Measurements from ENCODE around the gene RANBP17.

RANBP17 gene

GRCh38 chr5:171157276-171157675, 295.5 kb downstream of the RANBP17 start:
- no peak overlapping the region for H3K4me3 Mint-ChIP-seq

GRCh38 chr5:171157775-171158174, 296.0 kb downstream of the RANBP17 start:
- Mint-ChIP-seq H3K27ac (no peak overlapping the region), H3K4me1 (no peaks in the 10 kb centered on the region), H3K36me3 (ENCODE audit: low read depth) (no peaks in the 10 kb centered on the region), H3K9me3 (no peaks in the 10 kb centered on the region), H3K27me3 (ENCODE audit: low read depth, poor library complexity) (no peaks in the 10 kb centered on the region), H3K4me3 (no peak overlapping the region)
- no peak for DNase-seq
- TF ChIP-seq CTCF (IDR thresholded peaks at IDR 0.05) = no peak

More at GRCh38 chr5:171157276-171157675, 295.5 kb downstream of the RANBP17 start:
- Mint-ChIP-seq H3K4me1 (no peaks in the 10 kb centered on the region), H3K27ac (no peak overlapping the region), H3K36me3 (ENCODE audit: low read depth) (no peaks in the 10 kb centered on the region), H3K9me3 (no peaks in the 10 kb centered on the region), H3K27me3 (ENCODE audit: low read depth, poor library complexity) (no peaks in the 10 kb centered on the region)
- DNase-seq = no peak
- no peak for TF ChIP-seq CTCF (IDR thresholded peaks at IDR 0.05)

GRCh38 chr5:171158581-171158980, 296.8 kb downstream of the RANBP17 start:
- Mint-ChIP-seq H3K4me3 (no peak overlapping the region), H3K4me1 (no peaks in the 10 kb centered on the region)

GRCh38 chr5:171162165-171162564, 300.3 kb downstream of the RANBP17 start:
- Mint-ChIP-seq H3K27ac (no peak overlapping the region), H3K4me1 (no peaks in the 10 kb centered on the region), H3K36me3 (ENCODE audit: low read depth) (no peaks in the 10 kb centered on the region), H3K9me3 (no peaks in the 10 kb centered on the region), H3K4me3 (no peak overlapping the region), H3K27me3 (ENCODE audit: low read depth, poor library complexity) (no peaks in the 10 kb centered on the region)
- DNase-seq = no peak
- TF ChIP-seq CTCF (IDR thresholded peaks at IDR 0.05) = no peak

More at GRCh38 chr5:171158581-171158980, 296.8 kb downstream of the RANBP17 start:
- Mint-ChIP-seq H3K27me3 (ENCODE audit: low read depth, poor library complexity) (no peaks in the 10 kb centered on the region), H3K27ac (no peak overlapping the region), H3K9me3 (no peaks in the 10 kb centered on the region), H3K36me3 (ENCODE audit: low read depth) (no peaks in the 10 kb centered on the region)
- DNase-seq = no peak
- no peak for TF ChIP-seq CTCF (IDR thresholded peaks at IDR 0.05)

GRCh38 chr5:171162596-171162995, 300.8 kb downstream of the RANBP17 start:
- no peak overlapping the region for H3K27ac Mint-ChIP-seq
- no peaks in the 10 kb centered on the region for H3K4me1 Mint-ChIP-seq
- H3K9me3 Mint-ChIP-seq = no peaks in the 10 kb centered on the region
- no peak overlapping the region for H3K4me3 Mint-ChIP-seq
- DNase-seq = peak; percentile 34
- peak; percentile 54 for TF ChIP-seq CTCF (IDR thresholded peaks at IDR 0.05)
- no peaks in the 10 kb centered on the region for H3K36me3 Mint-ChIP-seq (ENCODE audit: low read depth)
- no peaks in the 10 kb centered on the region for H3K27me3 Mint-ChIP-seq (ENCODE audit: low read depth, poor library complexity)

GRCh38 chr5:171166766-171167165, 304.9 kb downstream of the RANBP17 start:
- no peak overlapping the region for H3K4me3 Mint-ChIP-seq
- H3K36me3 Mint-ChIP-seq (ENCODE audit: low read depth) = no peaks in the 10 kb centered on the region
- H3K4me1 Mint-ChIP-seq = no peaks in the 10 kb centered on the region
- H3K9me3 Mint-ChIP-seq = no peaks in the 10 kb centered on the region
- no peak for DNase-seq
- H3K27ac Mint-ChIP-seq = no peak overlapping the region
- no peaks in the 10 kb centered on the region for H3K27me3 Mint-ChIP-seq (ENCODE audit: low read depth, poor library complexity)
- no peak for TF ChIP-seq CTCF (IDR thresholded peaks at IDR 0.05)

All from nephron progenitor cell (in vitro differentiated cells).